GM21737 (cell line): Measurements from ENCODE around the gene TET1.
"Not testable (repeated sequence)": the region's sequence is repeated elsewhere in the genome, so short reads cannot be mapped to it uniquely, and the experiment has no call there.

Experiments
- ATAC-seq: cut with Tn5 transposase; IDR thresholded peaks from one replicate; pipeline ENCODE4 v1.9.1; 2021; ENCODE audit warnings: mild to moderate bottlenecking, moderate library complexity; ENCODE audit not compliant: unreplicated experiment

TET1 gene

GRCh38 chr10:68560186-68560942 lies at the start of gene TET1:
TSS of gene TET1 (plus strand) at chr10:68560337. CDS start at chr10:68572339, 12,002 bp downstream.
- no peak for ATAC-seq

- not testable (repeated sequence) for ATAC-seq
These were observed 43.9 kb upstream of the TET1 start for GRCh38 chr10:68516216-68516615.

GRCh38 chr10:68516766-68517165 lies 43.4 kb upstream of the TET1 start:
- no peak for ATAC-seq

GRCh38 chr10:68517188-68517587 lies 42.9 kb upstream of the TET1 start:
- ATAC-seq = no peak

GRCh38 chr10:68518609-68519008 lies 41.5 kb upstream of the TET1 start:
- ATAC-seq = not testable (repeated sequence)

GRCh38 chr10:68525490-68526038 lies 34.6 kb upstream of the TET1 start:
- not testable (repeated sequence) for ATAC-seq

- no peak for ATAC-seq
These were observed 33.4 kb upstream of the TET1 start for GRCh38 chr10:68526634-68527307.

GRCh38 chr10:68536973-68537372 lies 23.2 kb upstream of the TET1 start:
- ATAC-seq = no peak

GRCh38 chr10:68537796-68538195 lies 22.3 kb upstream of the TET1 start:
- ATAC-seq = no peak

- no peak for ATAC-seq
These were observed 16.9 kb upstream of the TET1 start for GRCh38 chr10:68543004-68543918.

GRCh38 chr10:68550747-68551411 lies 9.3 kb upstream of the TET1 start:
- peak; percentile 74 for ATAC-seq

GRCh38 chr10:68553138-68553537 lies 7.0 kb upstream of the TET1 start:
- no peak for ATAC-seq

- no peak for ATAC-seq
These were observed 6.5 kb upstream of the TET1 start for GRCh38 chr10:68553599-68553998.

- no peak for ATAC-seq
These were observed 1.7 kb upstream of the TET1 start for GRCh38 chr10:68558478-68558877.

GRCh38 chr10:68559251-68559650 lies 886 bp upstream of the TET1 start:
- no peak for ATAC-seq

- no peak for ATAC-seq
These were observed 324 bp upstream of the TET1 start for GRCh38 chr10:68559841-68560185.

GRCh38 chr10:68560943-68561864 lies 1.1 kb downstream of the TET1 start:
- no peak for ATAC-seq

GRCh38 chr10:68561865-68562649 lies 1.9 kb downstream of the TET1 start:
- no peak for ATAC-seq
